H1 (cell line): ENCODE results near the gene CEL. TPM values are rescaled to one million over a fixed set of nuclear protein-coding genes. Genes with fewer than 3 reads are reported as not detected.

Experiments
- RNF2 ChIP-seq: fragments of 200-900, 300-1000 bp; sonication (generic); IDR thresholded peaks from 2 replicates; pipeline ENCODE4 v1.7.1; 2016; ENCODE audit warnings: borderline replicate concordance, low read depth, mild to moderate bottlenecking, antibody characterized with exemption, low read length; ENCODE audit not compliant: poor library complexity, severe bottlenecking; ENCODE audit errors: missing control alignments
- polyA plus RNA-seq, 7 experiments: library from polyadenylated mRNA; depleted of rRNA in 3 of 7; stranded (reverse) in 5 of 7; unstranded in 2 of 7; fragments of >200 nt in 5 of 7; fragments of 200-250 nt in 2 of 7; gene quantifications; 1 replicate in 5 of 7; 2 replicates in 1 of 7; 4 replicates in 1 of 7; pipeline versions ENCODE4 v1.2.1 to v1.2.3, GENCODE V29; 2011 to 2013; ENCODE audit warnings: missing spikeins in 2 of 7, mixed read lengths in 2 of 7
- total RNA-seq: library from RNA; stranded (reverse); fragmentation: NEBNext Ultra II Directional; extraction: Animal tissue kit (Norgen Biotek cat#: 25700); gene quantifications from 2 replicates; pipeline ENCODE4 v1.2.1, GENCODE V29; 2021
- TF ChIP-seq, protein P1 (sequence below): IDR thresholded peaks from 2 replicates; pipeline ENCODE4 v1.6.1; 2011; ENCODE audit warnings: low read depth, mild to moderate bottlenecking, low read length; ENCODE audit not compliant: insufficient read depth

The CEL gene
- total and polyA plus RNA-seq, 2 of the 8 experiments (the other 6 are each of a cell fraction or from before 2014, with no cell fraction given) = 1.8 to 3.4 TPM

DNA sequence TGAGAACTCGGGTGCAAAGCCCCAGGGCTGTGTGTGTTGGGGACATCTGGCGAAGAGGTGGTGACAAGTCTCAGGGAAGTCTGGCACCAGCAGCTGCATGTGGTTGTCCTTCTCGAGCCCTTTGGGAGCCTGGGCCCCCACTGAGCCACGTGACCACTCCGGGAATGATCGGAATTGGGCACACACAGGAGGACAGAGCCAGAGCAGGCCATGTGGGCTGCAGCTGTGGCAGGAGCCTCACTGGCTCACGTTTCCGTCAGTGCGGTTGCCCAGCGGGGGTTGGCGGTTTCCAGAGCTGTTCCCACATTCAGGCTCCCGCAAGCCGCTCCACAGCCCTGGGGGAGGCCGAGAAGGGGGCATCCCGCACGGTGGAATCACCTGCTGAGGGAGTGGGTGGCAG is 6.8 kb upstream of the CEL start (continued):
- no peak for TF ChIP-seq RNF2
- TF ChIP-seq, protein P1, sequence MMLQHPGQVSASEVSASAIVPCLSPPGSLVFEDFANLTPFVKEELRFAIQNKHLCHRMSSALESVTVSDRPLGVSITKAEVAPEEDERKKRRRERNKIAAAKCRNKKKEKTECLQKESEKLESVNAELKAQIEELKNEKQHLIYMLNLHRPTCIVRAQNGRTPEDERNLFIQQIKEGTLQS = no peak
- TF ChIP-seq, all 59 proteins: peak for 0
